Hepatocyte (in vitro differentiated cells): ENCODE measurements around the gene FAM47C. TPM values are rescaled to one million over a fixed set of nuclear protein-coding genes. Genes with fewer than 3 reads are reported as not detected.
A peak's percentile ranks its signal among the peaks of the same experiment; 100 is the strongest.
"Not testable (repeated sequence)": the region's sequence is repeated elsewhere in the genome, so short reads cannot be mapped to it uniquely, and the experiment has no call there.

Source experiments
- DNase-seq: peaks from one replicate; pipeline ENCODE4 v3.0.0-alpha.2; 2016; ENCODE audit warnings: low spot score
- H2AFZ ChIP-seq: fragments of 200-600 bp; sonication (generic); 2 replicates; pipeline ENCODE4 v1.6.0; 2016; ENCODE audit warnings: antibody characterized with exemption, mild to moderate bottlenecking
- H3K27ac ChIP-seq: fragments of 200-600 bp; sonication (generic); 2 replicates; pipeline ENCODE4 v1.5.1; 2016; ENCODE audit warnings: mild to moderate bottlenecking
- H3K27me3 ChIP-seq: fragments of 200-600 bp; sonication (generic); 2 replicates; pipeline ENCODE4 v1.6.1; 2016
- H3K36me3 ChIP-seq: fragments of 200-600 bp; sonication (generic); replicated peaks from 2 replicates; pipeline ENCODE4 v1.5.1; 2016; ENCODE audit warnings: low read depth; ENCODE audit not compliant: insufficient read depth
- H3K4me1 ChIP-seq: fragments of 200-600 bp; sonication (generic); 2 replicates; pipeline ENCODE4 v1.5.1; 2016; ENCODE audit warnings: mild to moderate bottlenecking, moderate library complexity; ENCODE audit not compliant: insufficient read depth
- H3K4me2 ChIP-seq: fragments of 200-600 bp; sonication (generic); 2 replicates; pipeline ENCODE4 v1.6.0; 2016
- H3K4me3 ChIP-seq: fragments of 200-600 bp; sonication (generic); 2 replicates; pipeline ENCODE4 v1.5.1; 2016; ENCODE audit warnings: mild to moderate bottlenecking
- H3K79me2 ChIP-seq: fragments of 200-600 bp; sonication (generic); 2 replicates; pipeline ENCODE4 v1.6.0; 2017; ENCODE audit warnings: mild to moderate bottlenecking
- H3K9me2 ChIP-seq: fragments of 200-600 bp; sonication (generic); replicated peaks from 2 replicates; pipeline ENCODE4 v1.6.0; 2017; ENCODE audit warnings: mild to moderate bottlenecking; ENCODE audit not compliant: insufficient read depth
- H3K9me3 ChIP-seq: fragments of 200-600 bp; sonication (generic); 2 replicates; pipeline ENCODE4 v1.5.1; 2016; ENCODE audit warnings: low read depth, mild to moderate bottlenecking
- H4K20me1 ChIP-seq: fragments of 200-600 bp; sonication (generic); 2 replicates; pipeline ENCODE4 v1.6.0; 2016; ENCODE audit warnings: mild to moderate bottlenecking; ENCODE audit not compliant: insufficient read depth, poor library complexity, severe bottlenecking
- CTCF ChIP-seq: fragments of 200-600 bp; sonication (generic); IDR thresholded peaks from 2 replicates; pipeline ENCODE4 v1.5.1; 2016; ENCODE audit warnings: antibody characterized with exemption, mild to moderate bottlenecking; ENCODE audit not compliant: poor library complexity
- EZH2 ChIP-seq: fragments of 200-600 bp; sonication (generic); IDR thresholded peaks from 2 replicates; pipeline ENCODE4 v1.6.1; 2016; ENCODE audit warnings: antibody characterized with exemption, mild to moderate bottlenecking, borderline replicate concordance
- EZH2phosphoT487 ChIP-seq: fragments of 200-600 bp; sonication (generic); IDR thresholded peaks from one replicate; pipeline ENCODE4 v1.6.1; 2018; ENCODE audit warnings: antibody characterized with exemption, mild to moderate bottlenecking, low read depth, moderate library complexity; ENCODE audit not compliant: unreplicated experiment, severe bottlenecking
- WGBS: methylation state at CpG from one replicate; pipeline ENCODE4 v1.1.6; 2016; ENCODE audit warnings: low lambda C conversion rate; ENCODE audit errors: missing lambda C conversion rate; 5-methylcytosine and 5-hydroxymethylcytosine counted together
- polyA plus RNA-seq: library from polyadenylated mRNA; unstranded; fragments of >200 nt; fragmentation: Nextera tagmentation; extraction: Ambion mirVana; gene quantifications from 2 replicates; pipeline ENCODE4 v1.2.1, GENCODE V29; 2016
- total RNA-seq: library from RNA; depleted of rRNA; stranded (reverse); fragments of >200 nt; gene quantifications from 2 replicates; pipeline ENCODE4 v1.2.3, GENCODE V29; 2014

FAM47C gene
- total and polyA plus RNA-seq, 2 experiments from 2014 or later, result not detected

- no peaks in the 10 kb centered on the region for H4K20me1 ChIP-seq
- H2AFZ ChIP-seq, result no peak overlapping the region
- H3K9me3 ChIP-seq, result no peaks in the 10 kb centered on the region
- no peaks in the 10 kb centered on the region for H3K27me3 ChIP-seq
- H3K36me3 ChIP-seq, result no peaks in the 10 kb centered on the region
- DNase-seq, result no peak
- H3K4me3 ChIP-seq, result no peak overlapping the region
- no peaks in the 10 kb centered on the region for H3K9me2 ChIP-seq
- no peak overlapping the region for H3K27ac ChIP-seq
- no peak overlapping the region for H3K4me2 ChIP-seq
- TF ChIP-seq EZH2phosphoT487, result no peak
- no peak for TF ChIP-seq CTCF
- no peak for TF ChIP-seq EZH2
- 66% methylated on average over 4 of the region's 4 CpGs for WGBS
- H3K79me2 ChIP-seq, result no peaks in the 10 kb centered on the region
- no peaks in the 10 kb centered on the region for H3K4me1 ChIP-seq
Observed at GRCh38 chrX:37047776-37048175, 39.6 kb downstream of the FAM47C start.

- H3K4me1 ChIP-seq, H2AFZ ChIP-seq, H3K4me3 ChIP-seq, H3K79me2 ChIP-seq, H3K9me2 ChIP-seq, DNase-seq, H4K20me1 ChIP-seq, H3K36me3 ChIP-seq, H3K9me3 ChIP-seq, H3K27ac ChIP-seq, H3K4me2 ChIP-seq, H3K27me3 ChIP-seq: not testable (repeated sequence)
Observed at GRCh38 chrX:37057572-37057971, 49.4 kb downstream of the FAM47C start.

GRCh38 chrX:37060999-37061398 lies 52.8 kb downstream of the FAM47C start:
- H4K20me1 ChIP-seq, result no peaks in the 10 kb centered on the region
- no peaks in the 10 kb centered on the region for H3K9me2 ChIP-seq
- no peaks in the 10 kb centered on the region for H3K27me3 ChIP-seq
- no peaks in the 10 kb centered on the region for H3K9me3 ChIP-seq
- no peak overlapping the region for H2AFZ ChIP-seq
- H3K4me3 ChIP-seq, result no peak overlapping the region
- peak; percentile 71 for TF ChIP-seq CTCF
- TF ChIP-seq EZH2phosphoT487, result no peak
- no peaks in the 10 kb centered on the region for H3K79me2 ChIP-seq
- no peaks in the 10 kb centered on the region for H3K36me3 ChIP-seq
- WGBS, result 3% methylated on average over 3 of the region's 3 CpGs
- no peak overlapping the region for H3K4me2 ChIP-seq
- H3K27ac ChIP-seq, result no peak overlapping the region
- H3K4me1 ChIP-seq, result no peaks in the 10 kb centered on the region
- DNase-seq, result peak; percentile 68
